OCI-LY1 (cell line): ENCODE results near the gene MCF2L.

Source experiments
- H2AFZ ChIP-seq: fragments of 200-600 bp; sonication (generic), shearing (Covaris generic); 2 replicates; pipeline ENCODE4 v1.6.0; 2014; ENCODE audit warnings: antibody characterized with exemption, mild to moderate bottlenecking, low read length
- H3F3A ChIP-seq: fragments of 200-600 bp; sonication (generic), shearing (Covaris generic); 2 replicates; pipeline ENCODE4 v1.6.0; 2014; ENCODE audit warnings: mild to moderate bottlenecking, antibody characterized with exemption, low read length, moderate library complexity; ENCODE audit not compliant: insufficient read depth
- H3K27ac ChIP-seq: fragments of 200-600 bp; sonication (generic); 2 replicates; pipeline ENCODE4 v1.5.1; 2014; ENCODE audit warnings: low read length, mixed run types, mild to moderate bottlenecking, low read depth; ENCODE audit not compliant: poor library complexity, severe bottlenecking
- H3K27me3 ChIP-seq: fragments of 200-600 bp; sonication (generic); 2 replicates; pipeline ENCODE4 v1.6.0; 2014; ENCODE audit warnings: antibody characterized with exemption, mild to moderate bottlenecking, low read length, moderate library complexity; ENCODE audit not compliant: insufficient read depth
- H3K36me3 ChIP-seq: fragments of 200-600 bp; sonication (generic); 2 replicates; pipeline ENCODE4 v1.6.1; 2014; ENCODE audit warnings: mild to moderate bottlenecking, antibody characterized with exemption, low read length, moderate library complexity, mixed read lengths; ENCODE audit not compliant: insufficient read depth
- H3K4me1 ChIP-seq: fragments of 200-600 bp; sonication (generic); 2 replicates; pipeline ENCODE4 v1.5.1; 2014; ENCODE audit warnings: mild to moderate bottlenecking, low read length, moderate library complexity; ENCODE audit not compliant: insufficient read depth, severe bottlenecking
- H3K4me2 ChIP-seq: fragments of 200-600 bp; sonication (generic), shearing (Covaris generic); 2 replicates; pipeline ENCODE4 v1.6.1; 2014; ENCODE audit warnings: low read length
- H3K4me3 ChIP-seq: fragments of 200-600 bp; sonication (generic); 2 replicates; pipeline ENCODE4 v1.5.1; 2014; ENCODE audit warnings: low read length, low read depth, mild to moderate bottlenecking, mixed read lengths; ENCODE audit not compliant: poor library complexity, severe bottlenecking
- H3K79me2 ChIP-seq: fragments of 200-600 bp; shearing (Covaris generic); 2 replicates; pipeline ENCODE4 v1.6.1; 2016; ENCODE audit warnings: mixed run types, low read length, mixed read lengths; ENCODE audit not compliant: insufficient read depth
- H3K9ac ChIP-seq: fragments of 200-600 bp; sonication (generic), shearing (Covaris generic); 2 replicates; pipeline ENCODE4 v1.6.1; 2014; ENCODE audit warnings: mild to moderate bottlenecking, low read length, mixed read lengths
- H3K9me2 ChIP-seq: fragments of 200-600 bp; sonication (generic), shearing (Covaris generic); 2 replicates; pipeline ENCODE4 v1.6.1; 2014; ENCODE audit warnings: low read depth, mild to moderate bottlenecking, low read length, mixed read lengths
- H3K9me3 ChIP-seq: fragments of 200-600 bp; shearing (Covaris generic); 2 replicates; pipeline ENCODE4 v1.6.1; 2014; ENCODE audit warnings: low read length, mixed read lengths
- H4K20me1 ChIP-seq: fragments of 200-600 bp; sonication (generic), shearing (Covaris generic); 2 replicates; pipeline ENCODE4 v1.6.0; 2016; ENCODE audit warnings: mild to moderate bottlenecking, low read length; ENCODE audit not compliant: insufficient read depth
- EZH2 ChIP-seq: fragments of 200-600 bp; sonication (generic), shearing (Covaris generic); IDR thresholded peaks from 2 replicates; pipeline ENCODE4 v1.8.0; 2017; ENCODE audit warnings: borderline replicate concordance, mixed run types, mild to moderate bottlenecking, antibody characterized with exemption, low read length, moderate library complexity, mixed read lengths
- TF ChIP-seq, protein P1 (sequence below): fragments of 200-600 bp; sonication (generic), shearing (Covaris generic); IDR thresholded peaks from 2 replicates; pipeline ENCODE4 v1.5.1; 2017; ENCODE audit warnings: mild to moderate bottlenecking, antibody characterized with exemption, low read length, moderate library complexity, mixed read lengths

MCF2L gene

DNA sequence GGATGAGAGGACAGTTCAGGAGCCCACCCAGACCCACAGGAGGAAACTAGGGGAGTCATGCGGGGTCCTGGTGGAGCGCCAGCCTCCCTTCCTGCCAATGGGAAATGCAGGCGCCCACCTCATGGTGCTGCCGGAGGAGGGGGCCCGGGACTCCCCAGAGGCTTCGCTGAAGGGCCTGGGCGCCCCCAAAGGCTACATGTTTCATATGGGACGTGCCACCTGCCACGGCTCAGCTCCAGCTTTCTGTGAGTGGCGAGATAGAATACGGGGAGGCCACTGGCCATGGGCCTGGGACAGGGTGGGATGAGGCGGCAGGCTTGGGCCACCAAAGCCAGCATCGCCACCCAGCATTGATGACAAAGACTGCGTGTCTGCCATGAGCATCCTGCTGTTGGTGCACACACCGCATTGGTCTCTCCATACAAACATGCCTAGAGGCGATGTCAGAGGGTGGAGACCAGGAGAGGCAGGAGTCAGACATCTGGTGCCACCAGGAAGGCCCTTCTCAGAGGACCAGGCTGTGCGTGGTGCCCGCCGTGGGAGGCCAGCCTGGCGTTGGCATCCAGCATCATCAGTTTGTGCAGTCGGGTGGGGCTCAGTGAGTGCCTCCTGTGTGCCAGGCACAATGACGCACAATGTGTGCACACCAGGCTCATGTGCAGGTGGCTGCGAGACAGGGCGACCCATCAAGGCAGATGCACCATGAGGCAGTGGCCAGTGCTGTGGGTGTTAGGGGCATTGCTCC is 152.3 kb downstream of the MCF2L start:
- Histone ChIP-seq H3K4me1 (no peaks in the 10 kb centered on the region), H3K9me3 (no peaks in the 10 kb centered on the region), H3K27me3 (peaks cover 7% of the 10 kb centered on the region; the same call in 1 of the 2 replicates), H4K20me1 (no peaks in the 10 kb centered on the region), H3K4me2 (no peak overlapping the region), H2AFZ (no peak overlapping the region), H3K36me3 (no peaks in the 10 kb centered on the region), H3F3A (no peaks in the 10 kb centered on the region), H3K9ac (no peak overlapping the region), H3K79me2 (no peaks in the 10 kb centered on the region), H3K9me2 (no peaks in the 10 kb centered on the region), H3K27ac (no peak overlapping the region), H3K4me3 (no peak overlapping the region)
- TF ChIP-seq EZH2: no peak
- TF ChIP-seq, protein P1, sequence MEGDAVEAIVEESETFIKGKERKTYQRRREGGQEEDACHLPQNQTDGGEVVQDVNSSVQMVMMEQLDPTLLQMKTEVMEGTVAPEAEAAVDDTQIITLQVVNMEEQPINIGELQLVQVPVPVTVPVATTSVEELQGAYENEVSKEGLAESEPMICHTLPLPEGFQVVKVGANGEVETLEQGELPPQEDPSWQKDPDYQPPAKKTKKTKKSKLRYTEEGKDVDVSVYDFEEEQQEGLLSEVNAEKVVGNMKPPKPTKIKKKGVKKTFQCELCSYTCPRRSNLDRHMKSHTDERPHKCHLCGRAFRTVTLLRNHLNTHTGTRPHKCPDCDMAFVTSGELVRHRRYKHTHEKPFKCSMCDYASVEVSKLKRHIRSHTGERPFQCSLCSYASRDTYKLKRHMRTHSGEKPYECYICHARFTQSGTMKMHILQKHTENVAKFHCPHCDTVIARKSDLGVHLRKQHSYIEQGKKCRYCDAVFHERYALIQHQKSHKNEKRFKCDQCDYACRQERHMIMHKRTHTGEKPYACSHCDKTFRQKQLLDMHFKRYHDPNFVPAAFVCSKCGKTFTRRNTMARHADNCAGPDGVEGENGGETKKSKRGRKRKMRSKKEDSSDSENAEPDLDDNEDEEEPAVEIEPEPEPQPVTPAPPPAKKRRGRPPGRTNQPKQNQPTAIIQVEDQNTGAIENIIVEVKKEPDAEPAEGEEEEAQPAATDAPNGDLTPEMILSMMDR: no peak

DNA sequence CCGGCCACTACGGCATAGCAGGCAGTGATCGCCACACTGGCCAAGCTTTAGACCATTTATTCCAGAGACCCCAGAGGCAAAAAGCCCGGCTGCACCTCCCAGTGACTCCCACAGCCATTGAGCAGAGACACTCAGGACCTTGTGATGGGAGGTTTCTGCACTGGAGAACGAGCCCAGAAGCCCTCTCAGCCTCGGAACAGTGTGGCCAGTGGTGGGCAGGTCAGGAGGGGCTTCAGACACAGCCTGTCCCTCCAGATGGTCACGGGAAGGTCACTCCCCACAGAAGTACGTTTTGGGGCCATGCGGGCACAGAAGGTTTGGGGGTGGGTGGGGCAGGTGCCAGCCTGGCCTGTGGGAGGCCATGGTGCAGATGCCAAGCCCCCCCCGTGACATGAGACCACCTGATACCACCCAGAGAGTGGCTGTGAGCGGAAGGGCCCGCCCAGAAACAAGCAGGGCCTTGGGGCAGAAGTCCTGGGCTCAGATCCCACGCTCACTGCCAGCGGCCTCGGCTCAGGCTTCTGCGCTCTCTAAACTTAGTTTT is 153.0 kb downstream of the MCF2L start:
- Histone ChIP-seq H3K4me2 (no peak overlapping the region), H3K4me1 (no peaks in the 10 kb centered on the region), H3F3A (no peaks in the 10 kb centered on the region), H3K79me2 (no peaks in the 10 kb centered on the region), H3K36me3 (no peaks in the 10 kb centered on the region), H3K4me3 (no peak overlapping the region), H3K27ac (no peak overlapping the region), H2AFZ (no peak overlapping the region), H3K27me3 (peaks cover 7% of the 10 kb centered on the region; the same call in 1 of the 2 replicates), H3K9ac (no peak overlapping the region), H3K9me2 (no peaks in the 10 kb centered on the region), H3K9me3 (no peaks in the 10 kb centered on the region), H4K20me1 (no peaks in the 10 kb centered on the region)
- TF ChIP-seq, protein P1: no peak
- no peak for TF ChIP-seq EZH2

DNA sequence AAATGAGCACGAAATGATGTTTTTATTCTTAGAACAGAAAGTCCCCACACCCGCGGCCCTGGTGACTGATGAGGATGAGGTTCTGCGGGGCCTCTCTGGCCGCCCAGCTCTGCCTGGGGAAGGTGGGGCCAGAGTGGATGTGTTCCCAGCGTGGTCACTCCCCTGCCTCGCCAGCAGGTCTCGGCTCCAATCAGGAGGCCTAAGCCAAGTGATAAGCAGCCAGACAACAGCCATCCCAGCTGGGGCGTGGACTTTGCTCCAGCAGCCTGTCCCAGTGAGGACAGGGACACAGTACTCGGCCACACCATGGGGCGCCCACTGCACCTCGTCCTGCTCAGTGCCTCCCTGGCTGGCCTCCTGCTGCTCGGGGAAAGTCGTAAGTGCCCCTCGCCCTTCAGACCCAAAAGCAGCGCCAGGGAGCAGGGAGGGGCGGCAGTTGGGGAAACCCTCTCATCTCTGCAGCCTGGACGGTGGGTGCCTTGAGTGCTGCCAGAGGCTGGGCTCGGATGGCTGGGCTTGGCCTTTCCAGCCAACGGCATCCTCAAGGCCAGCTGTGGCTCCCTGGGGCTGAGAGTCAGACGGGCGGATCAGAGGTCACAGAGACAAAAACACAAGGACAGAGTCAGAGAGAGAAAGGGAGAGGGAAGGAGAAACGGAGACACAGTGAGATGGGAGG is 153.7 kb downstream of the MCF2L start, which contains the start of gene F10:
Gene F10, plus strand, starts transcription at position 250 of the 676 bp plus-strand sequence. Its CDS starts 57 bp downstream, at position 307.
- TF ChIP-seq EZH2: no peak
- TF ChIP-seq, protein P1: no peak
- Histone ChIP-seq H3K36me3 (no peaks in the 10 kb centered on the region), H3K4me3 (no peak within 1 kb of the TSS), H2AFZ (no peak within 1 kb of the TSS), H3K9ac (no peak within 1 kb of the TSS), H3K4me2 (no peak within 1 kb of the TSS), H3F3A (no peaks in the 10 kb centered on the region), H3K9me2 (no peaks in the 10 kb centered on the region), H3K4me1 (no peaks in the 10 kb centered on the region), H3K9me3 (no peaks in the 10 kb centered on the region), H4K20me1 (no peaks in the 10 kb centered on the region), H3K27ac (no peak within 1 kb of the TSS), H3K27me3 (peaks cover 7% of the 10 kb centered on the region; the same call in 1 of the 2 replicates), H3K79me2 (no peaks in the 10 kb centered on the region)
